GM12872 (cell line): ENCODE results near the gene SMCO4.

ENCODE experiments used
- CTCF ChIP-seq: IDR thresholded peaks from 3 replicates; pipeline ENCODE4 v1.5.1; 2011; ENCODE audit warnings: low read depth, mild to moderate bottlenecking, low read length, moderate library complexity; ENCODE audit not compliant: insufficient read depth

The SMCO4 gene

GRCh38 chr11:93577286-93577685, 34.1 kb upstream of the SMCO4 start:
- no peak for TF ChIP-seq CTCF

GRCh38 chr11:93574638-93575220, 31.5 kb upstream of the SMCO4 start:
- no peak for TF ChIP-seq CTCF

GRCh38 chr11:93573184-93573583, 30.0 kb upstream of the SMCO4 start:
- no peak for TF ChIP-seq CTCF

- TF ChIP-seq CTCF: no peak
Measured at GRCh38 chr11:93572621-93573020, 29.4 kb upstream of the SMCO4 start.

GRCh38 chr11:93572171-93572570, 29.0 kb upstream of the SMCO4 start:
- no peak for TF ChIP-seq CTCF

- TF ChIP-seq CTCF: no peak
Measured at GRCh38 chr11:93571612-93572011, 28.4 kb upstream of the SMCO4 start.

- no peak for TF ChIP-seq CTCF
Measured at GRCh38 chr11:93570759-93571413, 27.7 kb upstream of the SMCO4 start.
